ENCODE data around the gene MEMO1. TPM values are rescaled to one million over a fixed set of nuclear protein-coding genes. Genes with fewer than 3 reads are reported as not detected.

The MEMO1 gene
- total and polyA plus RNA-seq, 2 of the 4 experiments (the other 2 are of a cell fraction): 23.7 to 49.7 TPM

DNA sequence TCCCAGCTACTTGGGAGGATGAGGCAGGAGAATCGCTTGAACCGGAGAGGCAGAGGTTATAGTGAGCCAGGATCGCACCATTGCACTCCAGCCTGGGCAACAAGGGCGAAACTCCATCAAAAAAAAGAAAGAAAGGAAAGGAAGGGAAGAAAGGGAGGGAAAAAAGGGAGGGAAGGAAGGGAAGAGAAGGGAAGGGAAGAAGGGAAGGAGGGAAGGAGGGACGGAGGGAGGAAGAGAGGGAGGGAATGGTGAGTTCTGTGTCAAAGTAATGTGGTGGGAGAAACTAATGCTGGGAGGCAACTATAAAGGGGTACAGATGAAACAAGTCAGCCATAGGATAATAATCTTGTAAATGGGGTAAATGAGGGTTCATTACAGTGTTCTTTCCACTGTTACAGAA, 45.7 kb downstream of the MEMO1 start:
- H2BK15ac ChIP-seq (ENCODE audit: low read depth, low read length): no peak overlapping the region
- no peak overlapping the region for H2AK9ac ChIP-seq (replicated peaks; ENCODE audit: low read depth, low read length, poor library complexity)
- H3K9me3 ChIP-seq (ENCODE audit: control insufficient read depth, insufficient read depth, low read length): no peaks in the 10 kb centered on the region
- peaks cover 3% of the 10 kb centered on the region; the same call in 1 of the 2 replicates for H3K9me1 ChIP-seq (ENCODE audit: insufficient read depth, low read length)
- H3K23ac ChIP-seq (ENCODE audit: low read depth, low read length): no peak overlapping the region
- DNase-seq (no peak), ATAC-seq (ENCODE audit: low read depth) (no peak)
- H2BK120ac ChIP-seq (ENCODE audit: low read depth, low read length): no peak overlapping the region
- H4K5ac ChIP-seq (ENCODE audit: low read depth, low read length): no peak overlapping the region
- H2AFZ ChIP-seq (replicated peaks; ENCODE audit: low read length, poor library complexity): no peak overlapping the region
- H3K18ac ChIP-seq (ENCODE audit: low read depth, low read length): no peak overlapping the region
- intact Hi-C loops (cut with micrococcal nuclease): no loop called here
- H4K8ac ChIP-seq (ENCODE audit: low read depth in 2 of 2, low read length in 2 of 2): no peak overlapping the region
- TF ChIP-seq MAFK (IDR thresholded peaks at IDR 0.05; ENCODE audit: low read depth, low read length): no peak
- no peak for TF ChIP-seq RAD21 (IDR thresholded peaks at IDR 0.05; ENCODE audit: low read length)
- TF ChIP-seq, protein P1, sequence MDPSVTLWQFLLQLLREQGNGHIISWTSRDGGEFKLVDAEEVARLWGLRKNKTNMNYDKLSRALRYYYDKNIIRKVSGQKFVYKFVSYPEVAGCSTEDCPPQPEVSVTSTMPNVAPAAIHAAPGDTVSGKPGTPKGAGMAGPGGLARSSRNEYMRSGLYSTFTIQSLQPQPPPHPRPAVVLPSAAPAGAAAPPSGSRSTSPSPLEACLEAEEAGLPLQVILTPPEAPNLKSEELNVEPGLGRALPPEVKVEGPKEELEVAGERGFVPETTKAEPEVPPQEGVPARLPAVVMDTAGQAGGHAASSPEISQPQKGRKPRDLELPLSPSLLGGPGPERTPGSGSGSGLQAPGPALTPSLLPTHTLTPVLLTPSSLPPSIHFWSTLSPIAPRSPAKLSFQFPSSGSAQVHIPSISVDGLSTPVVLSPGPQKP (IDR thresholded peaks at IDR 0.05; ENCODE audit: borderline replicate concordance, low read depth, low read length): no peak
- TF ChIP-seq FOS (IDR thresholded peaks at IDR 0.05; ENCODE audit: low read depth, low read length): no peak
- TF ChIP-seq, protein P2, sequence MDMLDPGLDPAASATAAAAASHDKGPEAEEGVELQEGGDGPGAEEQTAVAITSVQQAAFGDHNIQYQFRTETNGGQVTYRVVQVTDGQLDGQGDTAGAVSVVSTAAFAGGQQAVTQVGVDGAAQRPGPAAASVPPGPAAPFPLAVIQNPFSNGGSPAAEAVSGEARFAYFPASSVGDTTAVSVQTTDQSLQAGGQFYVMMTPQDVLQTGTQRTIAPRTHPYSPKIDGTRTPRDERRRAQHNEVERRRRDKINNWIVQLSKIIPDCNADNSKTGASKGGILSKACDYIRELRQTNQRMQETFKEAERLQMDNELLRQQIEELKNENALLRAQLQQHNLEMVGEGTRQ (IDR thresholded peaks at IDR 0.05; ENCODE audit: low read depth, low read length): no peak
- TF ChIP-seq CEBPB (IDR thresholded peaks at IDR 0.05; ENCODE audit: low read depth, low read length): no peak
- no peak for TF ChIP-seq RCOR1 (IDR thresholded peaks at IDR 0.05; ENCODE audit: insufficient replicate concordance, low read length)
- no peak for TF ChIP-seq BHLHE40 (IDR thresholded peaks at IDR 0.05; ENCODE audit: low read depth, low read length)
- TF ChIP-seq, protein P3, sequence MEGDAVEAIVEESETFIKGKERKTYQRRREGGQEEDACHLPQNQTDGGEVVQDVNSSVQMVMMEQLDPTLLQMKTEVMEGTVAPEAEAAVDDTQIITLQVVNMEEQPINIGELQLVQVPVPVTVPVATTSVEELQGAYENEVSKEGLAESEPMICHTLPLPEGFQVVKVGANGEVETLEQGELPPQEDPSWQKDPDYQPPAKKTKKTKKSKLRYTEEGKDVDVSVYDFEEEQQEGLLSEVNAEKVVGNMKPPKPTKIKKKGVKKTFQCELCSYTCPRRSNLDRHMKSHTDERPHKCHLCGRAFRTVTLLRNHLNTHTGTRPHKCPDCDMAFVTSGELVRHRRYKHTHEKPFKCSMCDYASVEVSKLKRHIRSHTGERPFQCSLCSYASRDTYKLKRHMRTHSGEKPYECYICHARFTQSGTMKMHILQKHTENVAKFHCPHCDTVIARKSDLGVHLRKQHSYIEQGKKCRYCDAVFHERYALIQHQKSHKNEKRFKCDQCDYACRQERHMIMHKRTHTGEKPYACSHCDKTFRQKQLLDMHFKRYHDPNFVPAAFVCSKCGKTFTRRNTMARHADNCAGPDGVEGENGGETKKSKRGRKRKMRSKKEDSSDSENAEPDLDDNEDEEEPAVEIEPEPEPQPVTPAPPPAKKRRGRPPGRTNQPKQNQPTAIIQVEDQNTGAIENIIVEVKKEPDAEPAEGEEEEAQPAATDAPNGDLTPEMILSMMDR (conservative IDR thresholded peaks at IDR 0.05; ENCODE audit: low read depth, low read length): no peak
- no peak for TF ChIP-seq POLR2A (IDR thresholded peaks at IDR 0.05; ENCODE audit: low read depth, low read length)
- no peak for TF ChIP-seq NFE2L2 (IDR thresholded peaks at IDR 0.05; ENCODE audit: low read depth, low read length)
- no peak for TF ChIP-seq CHD1 (IDR thresholded peaks at IDR 0.05; ENCODE audit: low read depth, low read length)
- TF ChIP-seq MAZ (IDR thresholded peaks at IDR 0.05; ENCODE audit: borderline replicate concordance, low read depth, low read length): no peak
- TF ChIP-seq SMC3 (IDR thresholded peaks at IDR 0.05; ENCODE audit: low read depth, low read length): no peak
- peaks cover 10% of the 10 kb centered on the region for H3K4me1 ChIP-seq (ENCODE audit: control insufficient read depth, insufficient read depth, low read length)
- H2BK20ac ChIP-seq (ENCODE audit: low read depth, low read length): no peak overlapping the region
- H3K4ac ChIP-seq (ENCODE audit: low read depth, low read length): no peak overlapping the region
- H3K36me3 ChIP-seq (ENCODE audit: control insufficient read depth, insufficient read depth, low read length): no peaks in the 10 kb centered on the region
- POLR2A ChIA-PET (ENCODE audit: unreplicated experiment): no interaction called here
- WGBS, 2 experiments (ENCODE audit: extremely low coverage in 2 of 2, insufficient read length in 1 of 2): 93% methylated on average over 3 of the region's 5 CpGs; no CpG with 5 or more reads in 1 of the 2 experiments
- CTCF ChIA-PET: no interaction called here
- H3K27ac ChIP-seq (ENCODE audit: insufficient read depth, low read length): no peak overlapping the region
- H3K56ac ChIP-seq (ENCODE audit: extremely low read depth, insufficient read depth, low read length): no peak overlapping the region
- dilution Hi-C loops (cut with HindIII; ENCODE audit: low sequenced_read_pairs, unreplicated experiment): no loop called here
- H3K4me2 ChIP-seq (ENCODE audit: low read depth, low read length): no peak overlapping the region
- H4K91ac ChIP-seq (ENCODE audit: insufficient read depth, low read depth, low read length): no peak overlapping the region
- H2AK5ac ChIP-seq (ENCODE audit: low read depth, low read length): no peak overlapping the region
- H3K14ac ChIP-seq (replicated peaks; ENCODE audit: low read depth, low read length): no peak overlapping the region
- H3K79me1 ChIP-seq (ENCODE audit: low read depth in 1 of 2, low read length in 2 of 2): peaks cover 35 to 55% of the 10 kb centered on the region in 2 experiments
- in situ Hi-C loops (cut with MboI; ENCODE audit: low sequenced_read_pairs): no loop called here
- H2BK5ac ChIP-seq (ENCODE audit: low read depth, low read length, poor library complexity, severe bottlenecking): no peak overlapping the region
- no peak overlapping the region for H3K9ac ChIP-seq (ENCODE audit: low read depth, low read length)
- BruUV-seq (replicated peaks): no TSS peak
- no peak overlapping the region for H3K4me3 ChIP-seq (ENCODE audit: insufficient read depth, low read depth, low read length)
- H3K27me3 ChIP-seq (ENCODE audit: control insufficient read depth, insufficient read depth, low read length): no peaks in the 10 kb centered on the region
- H4K20me1 ChIP-seq (ENCODE audit: insufficient read depth, low read length): peaks cover 34% of the 10 kb centered on the region

Data from IMR-90 (cell line).